Naive B cell (primary cell): ENCODE data around the gene PTMS. TPM values are rescaled to one million over a fixed set of nuclear protein-coding genes. Genes with fewer than 3 reads are reported as not detected.
A peak's percentile ranks its signal among the peaks of the same experiment; 100 is the strongest.
"Not testable (repeated sequence)": the region's sequence is repeated elsewhere in the genome, so short reads cannot be mapped to it uniquely, and the experiment has no call there.

ENCODE experiments used
- ATAC-seq, 2 donors: fragments of 150-1000 bp; cut with Tn5 transposase; 2 replicates each; pipeline ENCODE4 v1.10.0; 2021; ENCODE audit warnings: low read depth in 2 of 2, mild to moderate bottlenecking in 2 of 2, moderate library complexity in 2 of 2
- DNase-seq: peaks from one replicate; pipeline ENCODE4 v3.0.0; 2022
- H3K27ac Mint-ChIP-seq, 6 donors: one replicate each; pipeline ENCODE4 v1.8.0; 2020 to 2022; ENCODE audit warnings: mild to moderate bottlenecking in 6 of 6, mixed read lengths in 6 of 6, moderate library complexity in 5 of 6, inconsistent platforms in 2 of 6
- H3K27me3 Mint-ChIP-seq, 3 donors: one replicate each; pipeline ENCODE4 v1.8.0; 2021 to 2022; ENCODE audit warnings: mixed read lengths in 3 of 3, mild to moderate bottlenecking in 1 of 3
- H3K36me3 Mint-ChIP-seq, 2 donors: one replicate each; pipeline ENCODE4 v1.8.0; 2020 to 2022; ENCODE audit warnings: mixed read lengths in 2 of 2, inconsistent platforms in 1 of 2, mild to moderate bottlenecking in 1 of 2
- H3K4me1 Mint-ChIP-seq, 3 donors: one replicate each; pipeline ENCODE4 v1.8.0; 2020 to 2022; ENCODE audit warnings: mixed read lengths in 3 of 3, inconsistent platforms in 1 of 3, mild to moderate bottlenecking in 1 of 3, moderate library complexity in 1 of 3
- H3K4me3 Mint-ChIP-seq, 8 donors: one replicate each; pipeline ENCODE4 v1.8.0; 2020 to 2022; ENCODE audit warnings: mild to moderate bottlenecking in 8 of 8, mixed read lengths in 8 of 8, moderate library complexity in 8 of 8, inconsistent platforms in 2 of 8
- H3K9me3 Mint-ChIP-seq, 7 donors: one replicate each; pipeline ENCODE4 v1.8.0; 2020 to 2022; ENCODE audit warnings: mixed read lengths in 7 of 7, mild to moderate bottlenecking in 5 of 7, inconsistent platforms in 2 of 7, moderate library complexity in 1 of 7
- polyA plus RNA-seq, 6 donors: library from polyadenylated mRNA; unstranded; fragments of 300-500 nt; fragmentation: Illumina TruSeq; gene quantifications; one replicate each; pipeline ENCODE4 v1.2.3, GENCODE V29; 2021; ENCODE audit warnings: low read depth in 6 of 6

The PTMS gene
- polyA plus RNA-seq, 6 donors from 2014 or later, result 0.38 TPM; not detected in 5

- not testable (repeated sequence) for H3K9me3 Mint-ChIP-seq, H3K36me3 Mint-ChIP-seq, H3K4me3 Mint-ChIP-seq, ATAC-seq, DNase-seq, H3K27me3 Mint-ChIP-seq
- Mint-ChIP-seq H3K27ac (peak overlapping the region in 2 of 6 donors; percentile 11 to 73), H3K4me1 (peaks cover 16 to 20% (median 17%) of the 10 kb centered on the region in 3 donors)
These were observed 24.1 kb upstream of the PTMS start for GRCh38 chr12:6742080-6742479.

- Mint-ChIP-seq H3K27me3 (no peaks in the 10 kb centered on the region), H3K36me3 (peaks cover 5 to 9% of the 10 kb centered on the region in 2 donors), H3K27ac (no peak overlapping the region), H3K4me1 (peaks cover 16 to 23% (median 22%) of the 10 kb centered on the region in 3 donors), H3K4me3 (no peak overlapping the region), H3K9me3 (peaks cover 0 to 3% (median 0%) of the 10 kb centered on the region in 7 donors)
- no peak for DNase-seq
- no peak for ATAC-seq
These were observed 23.3 kb upstream of the PTMS start for GRCh38 chr12:6742834-6743233.

- peaks cover 5 to 14% of the 10 kb centered on the region in 2 donors for H3K36me3 Mint-ChIP-seq
- not testable (repeated sequence) for ATAC-seq, DNase-seq, H3K27me3 Mint-ChIP-seq, H3K9me3 Mint-ChIP-seq
- peaks cover 16 to 23% (median 22%) of the 10 kb centered on the region in 3 donors for H3K4me1 Mint-ChIP-seq
- peak overlapping the region in 1 of 8 donors; percentile 50 for H3K4me3 Mint-ChIP-seq
- H3K27ac Mint-ChIP-seq, result peak overlapping the region in 1 of 6 donors; percentile 60
These were observed 22.9 kb upstream of the PTMS start for GRCh38 chr12:6743300-6743699.

- H3K4me1 Mint-ChIP-seq, result peaks cover 20 to 25% (median 23%) of the 10 kb centered on the region in 3 donors
- no peaks in the 10 kb centered on the region for H3K27me3 Mint-ChIP-seq
- ATAC-seq (peak; percentile 100), DNase-seq (peak; percentile 63)
- peak overlapping the region; percentile 74 to 97 (median 96) for H3K27ac Mint-ChIP-seq
- H3K36me3 Mint-ChIP-seq, result peaks cover 5 to 32% of the 10 kb centered on the region in 2 donors
- peak overlapping the region; percentile 23 to 85 (median 52) for H3K4me3 Mint-ChIP-seq
- peaks cover 0 to 3% (median 0%) of the 10 kb centered on the region in 7 donors for H3K9me3 Mint-ChIP-seq
These were observed 20.2 kb upstream of the PTMS start for GRCh38 chr12:6745741-6746525.

- Mint-ChIP-seq H3K4me3 (peak overlapping the region in 2 of 8 donors; percentile 6 to 24), H3K4me1 (peaks cover 27 to 35% (median 31%) of the 10 kb centered on the region in 3 donors), H3K9me3 (peaks cover 0 to 3% (median 0%) of the 10 kb centered on the region in 7 donors), H3K27me3 (no peaks in the 10 kb centered on the region), H3K27ac (peak overlapping the region in 3 of 6 donors; percentile 54 to 81 (median 70)), H3K36me3 (peaks cover 5 to 35% of the 10 kb centered on the region in 2 donors)
- no peak for DNase-seq
- ATAC-seq, result no peak
These were observed 18.9 kb upstream of the PTMS start for GRCh38 chr12:6747216-6747615.

GRCh38 chr12:6748761-6749160 lies 17.4 kb upstream of the PTMS start:
- peak overlapping the region in 1 of 6 donors; percentile 67 for H3K27ac Mint-ChIP-seq
- ATAC-seq (no peak), DNase-seq (no peak)
- H3K36me3 Mint-ChIP-seq, result peaks cover 5 to 35% of the 10 kb centered on the region in 2 donors
- H3K27me3 Mint-ChIP-seq, result no peaks in the 10 kb centered on the region
- peak overlapping the region in 2 of 8 donors; percentile 12 to 33 for H3K4me3 Mint-ChIP-seq
- no peaks in the 10 kb centered on the region for H3K9me3 Mint-ChIP-seq
- peaks cover 34 to 47% (median 44%) of the 10 kb centered on the region in 3 donors for H3K4me1 Mint-ChIP-seq

GRCh38 chr12:6750506-6750905 lies 15.7 kb upstream of the PTMS start:
- ATAC-seq (no peak), DNase-seq (no peak)
- Mint-ChIP-seq H3K27ac (peak overlapping the region in 2 of 6 donors; percentile 53 to 83), H3K9me3 (no peaks in the 10 kb centered on the region), H3K4me3 (peak overlapping the region in 2 of 8 donors; percentile 29 to 99), H3K36me3 (peaks cover 5 to 35% of the 10 kb centered on the region in 2 donors), H3K4me1 (peaks cover 27 to 42% (median 40%) of the 10 kb centered on the region in 3 donors), H3K27me3 (no peaks in the 10 kb centered on the region)

GRCh38 chr12:6751767-6752166 lies 14.4 kb upstream of the PTMS start:
- Mint-ChIP-seq H3K36me3 (peaks cover 5 to 35% of the 10 kb centered on the region in 2 donors), H3K9me3 (no peaks in the 10 kb centered on the region), H3K4me1 (peaks cover 20 to 34% (median 29%) of the 10 kb centered on the region in 3 donors), H3K27me3 (peaks cover 0 to 1% (median 0%) of the 10 kb centered on the region in 3 donors), H3K4me3 (peak overlapping the region; percentile 93 to 99 (median 96)), H3K27ac (peak overlapping the region; percentile 27 to 100 (median 72))
- ATAC-seq, result no peak
- DNase-seq, result no peak

- DNase-seq, result no peak
- peaks cover 20 to 34% (median 25%) of the 10 kb centered on the region in 3 donors for H3K4me1 Mint-ChIP-seq
- H3K27me3 Mint-ChIP-seq, result peaks cover 0 to 7% (median 5%) of the 10 kb centered on the region in 3 donors
- ATAC-seq, result peak; percentile 0
- peak overlapping the region; percentile 39 to 100 (median 96) for H3K27ac Mint-ChIP-seq
- peak overlapping the region; percentile 93 to 99 (median 96) for H3K4me3 Mint-ChIP-seq
- H3K9me3 Mint-ChIP-seq, result no peaks in the 10 kb centered on the region
- H3K36me3 Mint-ChIP-seq, result peaks cover 2 to 31% of the 10 kb centered on the region in 2 donors
These were observed 13.8 kb upstream of the PTMS start for GRCh38 chr12:6752167-6752920.

GRCh38 chr12:6752921-6753771 lies 13.0 kb upstream of the PTMS start, which contains the start of gene MLF2:
Gene MLF2, minus strand, starts transcription at chr12:6753141. Its CDS starts 807 bp downstream, at chr12:6752334.
- Mint-ChIP-seq H3K4me1 (peaks cover 23 to 34% (median 25%) of the 10 kb centered on the region in 3 donors), H3K4me3 (peak within 1 kb of the TSS; percentile 93 to 99 (median 96)), H3K27me3 (peaks cover 0 to 9% (median 7%) of the 10 kb centered on the region in 3 donors), H3K27ac (peak within 1 kb of the TSS; percentile 98 to 100 (median 99)), H3K9me3 (no peaks in the 10 kb centered on the region), H3K36me3 (peaks cover 0 to 23% of the 10 kb centered on the region in 2 donors)
- DNase-seq (peak; percentile 97), ATAC-seq (peak; percentile 87 to 92)

- Mint-ChIP-seq H3K36me3 (peaks cover 0 to 16% of the 10 kb centered on the region in 2 donors), H3K4me1 (peaks cover 25 to 40% (median 28%) of the 10 kb centered on the region in 3 donors), H3K4me3 (peak overlapping the region; percentile 93 to 99 (median 96)), H3K27me3 (peaks cover 0 to 9% (median 7%) of the 10 kb centered on the region in 3 donors), H3K27ac (peak overlapping the region; percentile 98 to 100 (median 99)), H3K9me3 (no peaks in the 10 kb centered on the region)
- ATAC-seq (no peak), DNase-seq (no peak)
These were observed 12.3 kb upstream of the PTMS start for GRCh38 chr12:6753772-6754356.

GRCh38 chr12:6754411-6754810 lies 11.8 kb upstream of the PTMS start:
- DNase-seq (no peak), ATAC-seq (no peak)
- Mint-ChIP-seq H3K27me3 (peaks cover 0 to 9% (median 7%) of the 10 kb centered on the region in 3 donors), H3K4me1 (peaks cover 25 to 42% (median 28%) of the 10 kb centered on the region in 3 donors), H3K27ac (peak overlapping the region in 2 of 6 donors; percentile 62 to 71), H3K36me3 (peaks cover 0 to 11% of the 10 kb centered on the region in 2 donors), H3K4me3 (peak overlapping the region in 5 of 8 donors; percentile 9 to 99 (median 27)), H3K9me3 (no peaks in the 10 kb centered on the region)
